ENCODE results near the gene TNNI3.
A peak's percentile ranks its signal among the peaks of the same experiment; 100 is the strongest.
"Not testable (repeated sequence)": the region's sequence is repeated elsewhere in the genome, so short reads cannot be mapped to it uniquely, and the experiment has no call there.

TNNI3 gene

DNA sequence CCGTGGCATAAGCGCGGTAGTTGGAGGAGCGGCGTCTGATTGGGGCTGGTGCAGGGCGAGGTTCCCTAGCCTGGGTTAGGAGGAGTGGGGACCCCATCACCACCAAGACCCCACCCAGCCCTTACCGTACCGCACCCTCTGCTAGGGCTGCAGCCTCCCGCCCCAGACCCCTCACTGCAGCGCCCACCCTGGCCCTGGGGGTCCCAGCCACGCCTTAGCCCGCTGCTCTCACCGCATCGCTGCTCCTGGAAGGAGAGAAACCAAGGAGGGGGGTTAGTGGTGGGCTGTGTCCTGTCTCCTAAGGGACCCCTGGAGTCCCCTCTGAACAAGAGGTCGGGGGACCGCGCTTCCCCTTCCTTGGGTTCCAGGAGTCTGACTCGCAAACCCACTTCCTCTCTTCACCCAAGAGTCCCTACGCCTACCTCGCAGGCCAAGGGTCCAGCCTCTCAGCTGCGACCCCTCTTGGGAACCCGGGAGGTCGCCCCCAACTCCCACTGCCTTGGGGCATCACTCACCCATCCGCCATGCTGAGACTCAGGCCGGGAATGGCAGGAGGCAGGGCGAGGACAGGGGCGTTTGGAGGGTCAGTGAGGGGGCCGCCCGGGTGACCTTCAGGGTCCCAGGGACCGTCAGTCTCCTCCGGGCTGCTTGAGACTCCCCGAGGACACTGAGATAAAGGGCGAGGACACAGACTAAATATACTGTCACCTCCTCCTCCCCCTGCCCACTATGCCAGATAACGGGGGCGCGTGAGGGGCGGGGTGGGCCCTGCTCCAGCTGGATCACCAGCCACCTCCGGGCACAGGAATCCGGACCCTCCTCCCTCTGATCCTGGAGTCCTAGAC, at the start of gene TNNI3:
Gene TNNI3, minus strand, starts transcription at position 669 of the 845 bp plus-strand sequence. Its CDS starts 143 bp downstream, at position 526.
- no peak for DNase-seq

GRCh38 chr19:55206664-55207500, 49.4 kb upstream of the TNNI3 start:
- peaks cover 46% of the 10 kb centered on the region for H3K27me3 ChIP-seq (replicated peaks; ENCODE audit: insufficient read depth, low read length)
- H3K4me2 ChIP-seq (ENCODE audit: low read depth, low read length): peak overlapping the region; percentile 39
- no peak for TF ChIP-seq EZH2 (optimal IDR thresholded peaks at IDR 0.05; ENCODE audit: low read depth, low read length)
- TF ChIP-seq EZH2phosphoT487 (IDR thresholded peaks at IDR 0.05; ENCODE audit: low read length): no peak
- TF ChIP-seq, protein P1, sequence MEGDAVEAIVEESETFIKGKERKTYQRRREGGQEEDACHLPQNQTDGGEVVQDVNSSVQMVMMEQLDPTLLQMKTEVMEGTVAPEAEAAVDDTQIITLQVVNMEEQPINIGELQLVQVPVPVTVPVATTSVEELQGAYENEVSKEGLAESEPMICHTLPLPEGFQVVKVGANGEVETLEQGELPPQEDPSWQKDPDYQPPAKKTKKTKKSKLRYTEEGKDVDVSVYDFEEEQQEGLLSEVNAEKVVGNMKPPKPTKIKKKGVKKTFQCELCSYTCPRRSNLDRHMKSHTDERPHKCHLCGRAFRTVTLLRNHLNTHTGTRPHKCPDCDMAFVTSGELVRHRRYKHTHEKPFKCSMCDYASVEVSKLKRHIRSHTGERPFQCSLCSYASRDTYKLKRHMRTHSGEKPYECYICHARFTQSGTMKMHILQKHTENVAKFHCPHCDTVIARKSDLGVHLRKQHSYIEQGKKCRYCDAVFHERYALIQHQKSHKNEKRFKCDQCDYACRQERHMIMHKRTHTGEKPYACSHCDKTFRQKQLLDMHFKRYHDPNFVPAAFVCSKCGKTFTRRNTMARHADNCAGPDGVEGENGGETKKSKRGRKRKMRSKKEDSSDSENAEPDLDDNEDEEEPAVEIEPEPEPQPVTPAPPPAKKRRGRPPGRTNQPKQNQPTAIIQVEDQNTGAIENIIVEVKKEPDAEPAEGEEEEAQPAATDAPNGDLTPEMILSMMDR (IDR thresholded peaks at IDR 0.05; ENCODE audit: low read length): no peak
- H3K36me3 ChIP-seq (replicated peaks; ENCODE audit: insufficient read depth, low read length): no peaks in the 10 kb centered on the region
- H3K4me3 ChIP-seq (ENCODE audit: low read length): no peak overlapping the region
- H3F3A ChIP-seq (ENCODE audit: insufficient read depth, low read length): no peaks in the 10 kb centered on the region
- no peaks in the 10 kb centered on the region for H3K79me2 ChIP-seq (ENCODE audit: low read length)
- H3K27ac ChIP-seq (ENCODE audit: low read length): no peak overlapping the region
- no peak overlapping the region for H2AFZ ChIP-seq (ENCODE audit: low read length)
- no peak overlapping the region for H3K9ac ChIP-seq (ENCODE audit: low read length)
- H3K9me2 ChIP-seq (replicated peaks; ENCODE audit: insufficient read depth, low read length): no peaks in the 10 kb centered on the region
- no peaks in the 10 kb centered on the region for H4K20me1 ChIP-seq (ENCODE audit: insufficient read depth, low read length)
- peak; percentile 17 for DNase-seq
- H3K9me3 ChIP-seq (replicated peaks; ENCODE audit: insufficient read depth, low read length): no peaks in the 10 kb centered on the region
- H3K4me1 ChIP-seq (ENCODE audit: low read length): peaks cover 11% of the 10 kb centered on the region

More for the DNA sequence above, at the start of gene TNNI3:
- Histone ChIP-seq H3K4me3 (ENCODE audit: low read length) (no peak within 1 kb of the TSS), H3K4me2 (ENCODE audit: low read depth, low read length) (no peak within 1 kb of the TSS), H4K20me1 (ENCODE audit: insufficient read depth, low read length) (no peaks in the 10 kb centered on the region), H2AFZ (ENCODE audit: low read length) (no peak within 1 kb of the TSS), H3K9me3 (replicated peaks; ENCODE audit: insufficient read depth, low read length) (no peaks in the 10 kb centered on the region), H3K36me3 (replicated peaks; ENCODE audit: insufficient read depth, low read length) (no peaks in the 10 kb centered on the region), H3K79me2 (ENCODE audit: low read length) (no peaks in the 10 kb centered on the region), H3K4me1 (ENCODE audit: low read length) (no peaks in the 10 kb centered on the region), H3K9me2 (replicated peaks; ENCODE audit: insufficient read depth, low read length) (no peaks in the 10 kb centered on the region), H3K9ac (ENCODE audit: low read length) (no peak within 1 kb of the TSS), H3K27ac (ENCODE audit: low read length) (no peak within 1 kb of the TSS), H3K27me3 (replicated peaks; ENCODE audit: insufficient read depth, low read length) (peaks cover 37% of the 10 kb centered on the region), H3F3A (ENCODE audit: insufficient read depth, low read length) (no peaks in the 10 kb centered on the region)
- TF ChIP-seq EZH2 (optimal IDR thresholded peaks at IDR 0.05; ENCODE audit: low read depth, low read length) (no peak), EZH2phosphoT487 (IDR thresholded peaks at IDR 0.05; ENCODE audit: low read length) (no peak)
- TF ChIP-seq, protein P1 (IDR thresholded peaks at IDR 0.05; ENCODE audit: low read length): no peak

- DNase-seq; H3K9me2 ChIP-seq (replicated peaks; ENCODE audit: insufficient read depth, low read length); H3K79me2 ChIP-seq (ENCODE audit: low read length); H3K27ac ChIP-seq (ENCODE audit: low read length); H3K4me2 ChIP-seq (ENCODE audit: low read depth, low read length); H2AFZ ChIP-seq (ENCODE audit: low read length); H3K9me3 ChIP-seq (replicated peaks; ENCODE audit: insufficient read depth, low read length); H4K20me1 ChIP-seq (ENCODE audit: insufficient read depth, low read length); H3K9ac ChIP-seq (ENCODE audit: low read length); H3F3A ChIP-seq (ENCODE audit: insufficient read depth, low read length); H3K36me3 ChIP-seq (replicated peaks; ENCODE audit: insufficient read depth, low read length); H3K4me3 ChIP-seq (ENCODE audit: low read length); H3K4me1 ChIP-seq (ENCODE audit: low read length): not testable (repeated sequence)
- peaks cover 88% of the 10 kb centered on the region for H3K27me3 ChIP-seq (replicated peaks; ENCODE audit: insufficient read depth, low read length)
Observed at GRCh38 chr19:55202199-55202598, 44.7 kb upstream of the TNNI3 start.
